22Rv1 (cell line): ENCODE results near the gene ALMS1.
"Not testable (repeated sequence)": the region's sequence is repeated elsewhere in the genome, so short reads cannot be mapped to it uniquely, and the experiment has no call there.

ENCODE experiments used
- H3K27ac ChIP-seq: fragments of 450-650 bp; 2 replicates; pipeline ENCODE4 v1.5.1; 2017
- CTCF ChIP-seq: fragments of 450-650 bp; IDR thresholded peaks from 2 replicates; pipeline ENCODE4 v1.5.1; 2017; ENCODE audit warnings: mild to moderate bottlenecking
- ZFX ChIP-seq: fragments of 450-650 bp; IDR thresholded peaks from 2 replicates; pipeline ENCODE4 v1.6.1; 2017; ENCODE audit warnings: antibody characterized with exemption, borderline replicate concordance

Gene ALMS1

GRCh38 chr2:73566288-73566878, 180.7 kb downstream of the ALMS1 start:
- H3K27ac ChIP-seq, result no peak overlapping the region
- TF ChIP-seq ZFX, result no peak
- TF ChIP-seq CTCF, result no peak

- no peak overlapping the region for H3K27ac ChIP-seq
- no peak for TF ChIP-seq ZFX
- no peak for TF ChIP-seq CTCF
These were observed 189.6 kb downstream of the ALMS1 start for GRCh38 chr2:73575261-73575660.

- TF ChIP-seq CTCF (no peak), ZFX (no peak)
- no peak overlapping the region for H3K27ac ChIP-seq
These were observed 196.7 kb downstream of the ALMS1 start for GRCh38 chr2:73582364-73582763.

GRCh38 chr2:73588177-73588576, 202.5 kb downstream of the ALMS1 start:
- H3K27ac ChIP-seq, result no peak overlapping the region
- TF ChIP-seq ZFX (no peak), CTCF (no peak)

- no peak overlapping the region for H3K27ac ChIP-seq
These were observed 208.0 kb downstream of the ALMS1 start for GRCh38 chr2:73593680-73594079.

GRCh38 chr2:73594251-73594650, 208.6 kb downstream of the ALMS1 start:
- no peak for TF ChIP-seq CTCF
- TF ChIP-seq ZFX, result no peak
- H3K27ac ChIP-seq, result no peak overlapping the region

More at GRCh38 chr2:73593680-73594079, 208.0 kb downstream of the ALMS1 start:
- no peak for TF ChIP-seq CTCF
- TF ChIP-seq ZFX, result no peak

- H3K27ac ChIP-seq, result no peak overlapping the region
- no peak for TF ChIP-seq ZFX
- TF ChIP-seq CTCF, result no peak
These were observed 216.1 kb downstream of the ALMS1 start for GRCh38 chr2:73601780-73602179.

- H3K27ac ChIP-seq, result not testable (repeated sequence)
These were observed 217.5 kb downstream of the ALMS1 start for GRCh38 chr2:73603099-73603588.

GRCh38 chr2:73604589-73604988, 219.0 kb downstream of the ALMS1 start:
- not testable (repeated sequence) for H3K27ac ChIP-seq
